Measurements from ENCODE around the gene KIAA0825. TPM values are rescaled to one million over a fixed set of nuclear protein-coding genes. Genes with fewer than 3 reads are reported as not detected.

Gene KIAA0825
- total and polyA plus RNA-seq, 2 donors (not counting 1 experiment from before 2014, with no cell fraction given): 1.7 to 3.6 TPM

GRCh38 chr5:94433397-94434163 lies 184.8 kb downstream of the KIAA0825 start:
- Histone ChIP-seq H3K27ac (ENCODE audit: insufficient read depth, low read length) (no peak overlapping the region), H3K4me1 (ENCODE audit: control insufficient read depth, extremely low read depth, insufficient read depth, low read length) (no peaks in the 10 kb centered on the region), H2AFZ (ENCODE audit: low read length) (no peak overlapping the region), H3K79me2 (ENCODE audit: control insufficient read depth, insufficient read depth, low read length) (no peaks in the 10 kb centered on the region), H4K20me1 (ENCODE audit: control insufficient read depth, extremely low read depth, insufficient read depth, low read length) (no peaks in the 10 kb centered on the region), H3K27me3 (ENCODE audit: control insufficient read depth, insufficient read depth, low read length) (no peaks in the 10 kb centered on the region), H3K4me2 (ENCODE audit: extremely low read depth, insufficient read depth, low read length) (no peak overlapping the region), H3K9me3 (ENCODE audit: control insufficient read depth, insufficient read depth, low read depth, low read length) (no peaks in the 10 kb centered on the region), H3K36me3 (ENCODE audit: control insufficient read depth, insufficient read depth, low read length) (no peaks in the 10 kb centered on the region), H3K4me3 (replicated peaks in 1 of 4; ENCODE audit: control extremely low read depth in 1 of 4, insufficient read depth in 1 of 4, low read depth in 3 of 4, low read length in 4 of 4) (no peak overlapping the region), H3K9ac (ENCODE audit: insufficient read depth, low read length) (no peak overlapping the region)
- DNase-seq (ENCODE audit: low read depth in 2 of 2): peak; percentile 42 to 97
- no peak for TF ChIP-seq EZH2 (IDR thresholded peaks at IDR 0.05; ENCODE audit: low read length, missing control alignments)
- no peak for TF ChIP-seq CTCF (conservative IDR thresholded peaks at IDR 0.05 in 1 of 2, IDR thresholded peaks at IDR 0.05 in 1 of 2; ENCODE audit: low read depth in 1 of 2, low read length in 2 of 2)

- Histone ChIP-seq H3K4me2 (ENCODE audit: extremely low read depth, insufficient read depth, low read length) (no peak overlapping the region), H3K9me3 (ENCODE audit: control insufficient read depth, insufficient read depth, low read depth, low read length) (no peaks in the 10 kb centered on the region), H3K79me2 (ENCODE audit: control insufficient read depth, insufficient read depth, low read length) (no peaks in the 10 kb centered on the region), H3K27ac (ENCODE audit: insufficient read depth, low read length) (no peak overlapping the region), H3K9ac (ENCODE audit: insufficient read depth, low read length) (no peak overlapping the region), H3K4me1 (ENCODE audit: control insufficient read depth, extremely low read depth, insufficient read depth, low read length) (no peaks in the 10 kb centered on the region), H3K27me3 (ENCODE audit: control insufficient read depth, insufficient read depth, low read length) (no peaks in the 10 kb centered on the region), H4K20me1 (ENCODE audit: control insufficient read depth, extremely low read depth, insufficient read depth, low read length) (no peaks in the 10 kb centered on the region), H2AFZ (ENCODE audit: low read length) (no peak overlapping the region), H3K36me3 (ENCODE audit: control insufficient read depth, insufficient read depth, low read length) (no peaks in the 10 kb centered on the region), H3K4me3 (replicated peaks in 1 of 4; ENCODE audit: control extremely low read depth in 1 of 4, insufficient read depth in 1 of 4, low read depth in 3 of 4, low read length in 4 of 4) (no peak overlapping the region)
- no peak for TF ChIP-seq EZH2 (IDR thresholded peaks at IDR 0.05; ENCODE audit: low read length, missing control alignments)
- peak; percentile 52 to 90 for DNase-seq (ENCODE audit: low read depth in 2 of 2)
Observed at GRCh38 chr5:94432499-94432898, 185.9 kb downstream of the KIAA0825 start.

GRCh38 chr5:94431696-94432095 lies 186.7 kb downstream of the KIAA0825 start:
- Histone ChIP-seq H2AFZ (ENCODE audit: low read length) (no peak overlapping the region), H3K4me1 (ENCODE audit: control insufficient read depth, extremely low read depth, insufficient read depth, low read length) (no peaks in the 10 kb centered on the region), H3K27ac (ENCODE audit: insufficient read depth, low read length) (no peak overlapping the region), H3K9ac (ENCODE audit: insufficient read depth, low read length) (no peak overlapping the region), H4K20me1 (ENCODE audit: control insufficient read depth, extremely low read depth, insufficient read depth, low read length) (no peaks in the 10 kb centered on the region), H3K9me3 (ENCODE audit: control insufficient read depth, insufficient read depth, low read depth, low read length) (no peaks in the 10 kb centered on the region), H3K36me3 (ENCODE audit: control insufficient read depth, insufficient read depth, low read length) (no peaks in the 10 kb centered on the region), H3K4me3 (replicated peaks in 1 of 4; ENCODE audit: control extremely low read depth in 1 of 4, insufficient read depth in 1 of 4, low read depth in 3 of 4, low read length in 4 of 4) (no peak overlapping the region), H3K4me2 (ENCODE audit: extremely low read depth, insufficient read depth, low read length) (no peak overlapping the region), H3K27me3 (ENCODE audit: control insufficient read depth, insufficient read depth, low read length) (no peaks in the 10 kb centered on the region), H3K79me2 (ENCODE audit: control insufficient read depth, insufficient read depth, low read length) (no peaks in the 10 kb centered on the region)
- DNase-seq (ENCODE audit: low read depth in 2 of 2): no peak
- no peak for TF ChIP-seq EZH2 (IDR thresholded peaks at IDR 0.05; ENCODE audit: low read length, missing control alignments)
- no peak for TF ChIP-seq CTCF (conservative IDR thresholded peaks at IDR 0.05 in 1 of 2, IDR thresholded peaks at IDR 0.05 in 1 of 2; ENCODE audit: low read depth in 1 of 2, low read length in 2 of 2)

Measured in fibroblast of lung (primary cell).